ENCODE data around the gene TTN.
A peak's percentile ranks its signal among the peaks of the same experiment; 100 is the strongest.

The TTN gene

GRCh38 chr2:178811045-178811444, 3.8 kb upstream of the TTN start:
- DNase-seq, result no peak

- no peak for DNase-seq
These were observed 3.2 kb upstream of the TTN start for GRCh38 chr2:178810422-178810821.

GRCh38 chr2:178806543-178806942, 680 bp downstream of the TTN start:
- no peak for DNase-seq

GRCh38 chr2:178805457-178805856, 1.8 kb downstream of the TTN start:
- no peak for DNase-seq

- peak; percentile 6 for DNase-seq
These were observed 2.4 kb downstream of the TTN start for GRCh38 chr2:178804791-178805190.

- DNase-seq, result no peak
These were observed 6.7 kb downstream of the TTN start for GRCh38 chr2:178800510-178800909.

GRCh38 chr2:178799305-178799704, 7.9 kb downstream of the TTN start:
- DNase-seq, result no peak

GRCh38 chr2:178796079-178796677, 11.0 kb downstream of the TTN start:
- DNase-seq, result peak; percentile 37

GRCh38 chr2:178787934-178788333, 19.3 kb downstream of the TTN start:
- DNase-seq, result no peak

GRCh38 chr2:178787155-178787554, 20.1 kb downstream of the TTN start:
- no peak for DNase-seq

GRCh38 chr2:178783889-178784288, 23.3 kb downstream of the TTN start:
- DNase-seq, result no peak

GRCh38 chr2:178782236-178782635, 25.0 kb downstream of the TTN start:
- no peak for DNase-seq

GRCh38 chr2:178777577-178777976, 29.6 kb downstream of the TTN start:
- DNase-seq, result no peak

GRCh38 chr2:178776751-178777150, 30.5 kb downstream of the TTN start:
- no peak for DNase-seq

GRCh38 chr2:178775975-178776374, 31.2 kb downstream of the TTN start:
- no peak for DNase-seq

GRCh38 chr2:178770518-178770917, 36.7 kb downstream of the TTN start:
- DNase-seq, result no peak

GRCh38 chr2:178767094-178768060, 39.8 kb downstream of the TTN start:
- no peak for DNase-seq

- DNase-seq, result no peak
These were observed 43.1 kb downstream of the TTN start for GRCh38 chr2:178764097-178764496.

GRCh38 chr2:178761759-178762371, 45.4 kb downstream of the TTN start:
- DNase-seq, result peak; percentile 38

GRCh38 chr2:178756843-178757242, 50.4 kb downstream of the TTN start:
- DNase-seq, result peak; percentile 66

- peak; percentile 19 for DNase-seq
These were observed 50.9 kb downstream of the TTN start for GRCh38 chr2:178756343-178756742.

GRCh38 chr2:178747767-178748166, 59.5 kb downstream of the TTN start:
- no peak for DNase-seq

GRCh38 chr2:178734518-178734917, 72.7 kb downstream of the TTN start:
- DNase-seq, result no peak

GRCh38 chr2:178733975-178734374, 73.2 kb downstream of the TTN start:
- DNase-seq, result no peak
